Omental fat pad (tissue), 4 donors: ENCODE measurements around the gene N4BP2L2. TPM values are rescaled to one million over a fixed set of nuclear protein-coding genes. Genes with fewer than 3 reads are reported as not detected.

Source experiments
- ATAC-seq: fragments of 150-250 bp; one replicate; pipeline ENCODE4 v1.9.1; 2016; ENCODE audit warnings: mild to moderate bottlenecking, moderate library complexity; ENCODE audit not compliant: low FRiP score
- DNase-seq: peaks from one replicate; pipeline ENCODE4 v3.0.0-alpha.2; 2019; ENCODE audit warnings: low spot score
- total RNA-seq, 4 donors: library from RNA; depleted of rRNA; stranded (reverse); fragments of >200 nt; gene quantifications; one replicate each; pipeline ENCODE4 v1.1.0, GENCODE V29; 2016
- TF ChIP-seq, protein P1 (sequence below), 3 donors: fragments of 450-650 bp; IDR thresholded peaks; one replicate each; pipeline ENCODE4 v1.5.1; 2016 to 2017; ENCODE audit warnings: antibody characterized with exemption in 3 of 3, mild to moderate bottlenecking in 3 of 3, moderate library complexity in 2 of 3

Gene N4BP2L2
- total RNA-seq, 4 donors from 2014 or later = 95.2 to 202 (median 136) TPM

DNA sequence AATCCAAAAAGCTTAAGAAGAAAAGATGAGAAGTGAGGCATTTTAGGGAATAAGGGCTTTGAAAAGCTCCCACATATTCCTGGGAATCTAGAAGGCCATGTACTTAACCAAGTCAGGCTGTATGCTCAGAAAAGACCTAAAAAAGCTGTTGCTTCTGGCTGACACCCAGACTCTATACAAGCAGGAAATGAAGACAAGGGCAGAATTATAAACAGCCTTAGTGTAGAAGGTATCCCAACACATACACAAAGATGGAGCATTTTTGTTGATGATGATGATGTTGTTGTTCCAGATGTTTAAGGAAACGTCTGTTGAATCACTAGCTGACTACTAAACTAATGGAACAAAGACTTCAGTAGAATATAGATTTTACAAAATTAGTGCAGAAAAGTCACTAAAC lies 84.6 kb downstream of the N4BP2L2 start:
- TF ChIP-seq, protein P1, sequence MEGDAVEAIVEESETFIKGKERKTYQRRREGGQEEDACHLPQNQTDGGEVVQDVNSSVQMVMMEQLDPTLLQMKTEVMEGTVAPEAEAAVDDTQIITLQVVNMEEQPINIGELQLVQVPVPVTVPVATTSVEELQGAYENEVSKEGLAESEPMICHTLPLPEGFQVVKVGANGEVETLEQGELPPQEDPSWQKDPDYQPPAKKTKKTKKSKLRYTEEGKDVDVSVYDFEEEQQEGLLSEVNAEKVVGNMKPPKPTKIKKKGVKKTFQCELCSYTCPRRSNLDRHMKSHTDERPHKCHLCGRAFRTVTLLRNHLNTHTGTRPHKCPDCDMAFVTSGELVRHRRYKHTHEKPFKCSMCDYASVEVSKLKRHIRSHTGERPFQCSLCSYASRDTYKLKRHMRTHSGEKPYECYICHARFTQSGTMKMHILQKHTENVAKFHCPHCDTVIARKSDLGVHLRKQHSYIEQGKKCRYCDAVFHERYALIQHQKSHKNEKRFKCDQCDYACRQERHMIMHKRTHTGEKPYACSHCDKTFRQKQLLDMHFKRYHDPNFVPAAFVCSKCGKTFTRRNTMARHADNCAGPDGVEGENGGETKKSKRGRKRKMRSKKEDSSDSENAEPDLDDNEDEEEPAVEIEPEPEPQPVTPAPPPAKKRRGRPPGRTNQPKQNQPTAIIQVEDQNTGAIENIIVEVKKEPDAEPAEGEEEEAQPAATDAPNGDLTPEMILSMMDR (IDR thresholded peaks at IDR 0.05) = no peak
- DNase-seq (no peak), ATAC-seq (no peak)

DNA sequence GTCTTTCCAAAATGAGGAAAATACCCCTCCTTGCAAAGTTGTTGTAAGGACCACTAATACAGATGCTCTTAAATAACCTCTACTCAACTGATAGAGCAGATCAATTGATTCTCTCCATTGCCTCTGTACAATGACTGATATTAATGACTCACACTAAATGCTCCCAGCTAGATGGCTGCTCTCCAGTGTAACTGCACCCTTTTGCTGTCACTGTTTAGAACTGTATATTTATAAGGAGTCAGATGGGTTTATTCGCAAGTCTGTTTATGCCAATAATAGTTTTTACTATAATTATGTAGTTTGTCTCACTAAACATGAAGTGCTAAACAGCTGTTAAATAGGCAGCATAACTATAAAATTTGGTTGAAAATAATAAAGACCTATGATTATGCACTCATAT lies 89.6 kb downstream of the N4BP2L2 start:
- DNase-seq = no peak
- TF ChIP-seq, protein P1 (IDR thresholded peaks at IDR 0.05) = no peak
- ATAC-seq = no peak

GRCh38 chr13:32447894-32448623 lies 90.5 kb downstream of the N4BP2L2 start:
- DNase-seq (no peak), ATAC-seq (no peak)
- TF ChIP-seq, protein P1 (IDR thresholded peaks at IDR 0.05) = no peak

GRCh38 chr13:32446773-32447465 lies 91.7 kb downstream of the N4BP2L2 start:
- TF ChIP-seq, protein P1 (IDR thresholded peaks at IDR 0.05) = no peak
- DNase-seq = no peak
- no peak for ATAC-seq

- TF ChIP-seq, protein P1 (IDR thresholded peaks at IDR 0.05) = no peak
- DNase-seq (no peak), ATAC-seq (no peak)
These were observed 92.4 kb downstream of the N4BP2L2 start for GRCh38 chr13:32446220-32446619.

DNA sequence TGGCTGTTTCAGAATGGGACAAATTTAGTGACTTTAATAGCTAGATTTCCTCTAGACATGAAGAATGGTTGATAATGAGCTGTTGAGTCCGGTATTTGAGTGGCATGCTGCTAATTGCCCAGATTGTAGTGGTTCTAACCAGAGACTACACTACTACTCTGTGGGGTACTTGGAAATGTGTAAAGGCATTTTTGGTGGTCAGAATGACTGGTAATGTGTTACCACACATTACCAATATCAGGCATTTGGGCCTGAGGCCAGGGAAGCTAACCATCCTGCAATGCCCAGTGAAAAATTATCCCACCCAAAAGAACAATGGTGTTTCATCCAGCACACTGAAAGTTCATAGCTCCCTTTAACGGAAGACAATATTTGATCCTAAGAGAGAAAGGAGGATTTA lies 93.1 kb downstream of the N4BP2L2 start:
- TF ChIP-seq, protein P1 (IDR thresholded peaks at IDR 0.05) = no peak
- DNase-seq = no peak
- ATAC-seq = no peak

DNA sequence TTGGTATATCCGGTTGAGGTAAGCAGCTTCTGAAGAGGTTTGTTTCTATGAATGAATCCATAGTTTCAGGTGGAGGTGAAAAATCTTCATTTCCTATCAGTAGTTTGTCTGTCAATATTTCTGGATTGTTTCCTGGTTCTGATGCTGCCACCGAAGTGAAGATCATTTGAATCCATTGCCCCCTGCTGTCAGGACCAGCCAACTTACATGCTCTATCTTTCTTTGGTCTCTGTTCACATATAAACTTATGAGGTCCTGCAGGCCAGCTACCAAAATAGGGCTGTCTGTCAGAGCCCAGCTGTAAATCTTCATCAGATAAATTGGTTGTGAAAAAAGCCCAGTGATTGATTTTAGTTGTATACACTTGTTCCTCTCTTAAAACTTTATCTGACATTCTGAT lies 95.5 kb downstream of the N4BP2L2 start:
- ATAC-seq (no peak), DNase-seq (no peak)
- TF ChIP-seq, protein P1 (IDR thresholded peaks at IDR 0.05) = no peak
